GM18519 (cell line): ENCODE results near the gene CDC25B.
A peak's percentile ranks its signal among the peaks of the same experiment; 100 is the strongest.
"Not testable (repeated sequence)": the region's sequence is repeated elsewhere in the genome, so short reads cannot be mapped to it uniquely, and the experiment has no call there.

Experiments used
- ATAC-seq: cut with Tn5 transposase; IDR thresholded peaks from one replicate; pipeline ENCODE4 v1.9.1; 2021; ENCODE audit warnings: mild to moderate bottlenecking, moderate library complexity; ENCODE audit not compliant: unreplicated experiment, low FRiP score

The CDC25B gene

GRCh38 chr20:3784216-3784853, 11.8 kb upstream of the CDC25B start:
- ATAC-seq = no peak

DNA sequence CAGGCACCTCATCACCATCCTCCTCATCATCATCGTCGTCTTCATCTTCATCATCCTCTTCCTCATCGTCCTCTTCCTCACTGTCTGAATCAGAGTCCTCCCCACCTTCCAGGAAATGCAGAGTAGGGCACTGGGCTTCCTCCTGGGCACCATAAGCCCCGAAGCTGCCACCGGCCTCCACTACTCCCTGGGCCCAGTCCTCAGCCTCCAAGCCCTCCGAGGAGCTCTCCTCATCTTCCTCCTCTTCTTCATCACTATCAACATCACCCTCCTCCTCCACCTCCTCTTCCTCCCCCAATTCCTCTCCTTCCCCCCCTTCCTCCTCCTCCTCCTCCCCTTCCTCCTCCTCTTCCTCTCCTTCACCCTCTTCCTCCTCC, 11.3 kb upstream of the CDC25B start:
- ATAC-seq = no peak

- no peak for ATAC-seq
Measured at GRCh38 chr20:3785240-3786125, 10.6 kb upstream of the CDC25B start.

DNA sequence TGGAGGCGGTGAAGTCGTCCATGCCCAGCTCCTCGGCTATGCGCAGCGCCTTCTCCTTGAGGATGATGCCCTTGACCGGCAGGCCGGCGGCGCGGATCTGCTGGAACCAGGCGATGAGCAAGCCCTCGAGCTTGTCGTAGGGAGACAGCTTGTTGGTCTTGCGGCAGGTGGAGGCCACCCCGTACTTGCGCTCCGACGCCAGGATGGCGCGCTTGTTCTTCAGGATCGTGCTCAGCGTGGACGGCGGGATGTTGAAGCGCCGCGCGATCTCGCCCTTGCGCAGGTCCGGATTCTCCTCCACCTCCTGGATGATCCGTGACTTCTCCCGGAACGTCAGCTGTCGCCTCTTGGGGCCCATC, 10.0 kb upstream of the CDC25B start:
- ATAC-seq = peak; percentile 13

DNA sequence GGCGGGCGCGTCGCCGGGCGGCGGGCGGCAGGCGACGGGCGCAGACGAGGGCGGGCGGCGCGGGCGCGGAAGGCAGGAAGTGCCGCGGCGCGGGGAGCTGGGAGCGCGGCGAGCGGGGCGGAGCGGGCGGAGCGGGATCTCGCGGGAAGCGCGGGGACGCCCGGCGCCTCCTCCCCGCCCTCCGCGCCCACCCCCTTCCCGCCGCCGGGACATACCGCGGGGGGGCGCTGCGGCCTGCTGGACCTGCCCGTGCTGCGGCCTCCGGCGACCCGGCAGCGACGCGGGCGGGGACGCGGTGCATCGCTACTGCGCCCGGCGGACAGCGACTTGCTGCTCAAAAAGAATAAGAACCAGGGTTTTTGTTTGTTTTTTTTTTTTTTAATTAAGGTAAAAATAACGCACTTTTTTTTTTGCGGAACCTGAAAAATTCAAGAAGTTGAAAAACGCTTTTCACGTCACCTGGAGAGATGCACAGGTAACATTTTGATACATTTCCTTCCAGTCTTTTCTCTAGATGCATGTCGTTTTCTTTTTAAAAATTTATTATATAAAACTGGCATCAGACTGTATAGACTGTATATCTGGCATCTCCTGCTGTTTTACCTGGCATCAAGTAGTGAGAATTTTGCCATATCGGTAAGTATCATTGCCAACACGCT, 9.3 kb upstream of the CDC25B start, which contains the start of gene CENPB:
Gene CENPB, minus strand, starts transcription at position 76 of the 659 bp plus-strand sequence. CDS start 257 bp downstream, outside the sequence.
- ATAC-seq = peak; percentile 56

GRCh38 chr20:3787324-3788014, 8.6 kb upstream of the CDC25B start:
- no peak for ATAC-seq

DNA sequence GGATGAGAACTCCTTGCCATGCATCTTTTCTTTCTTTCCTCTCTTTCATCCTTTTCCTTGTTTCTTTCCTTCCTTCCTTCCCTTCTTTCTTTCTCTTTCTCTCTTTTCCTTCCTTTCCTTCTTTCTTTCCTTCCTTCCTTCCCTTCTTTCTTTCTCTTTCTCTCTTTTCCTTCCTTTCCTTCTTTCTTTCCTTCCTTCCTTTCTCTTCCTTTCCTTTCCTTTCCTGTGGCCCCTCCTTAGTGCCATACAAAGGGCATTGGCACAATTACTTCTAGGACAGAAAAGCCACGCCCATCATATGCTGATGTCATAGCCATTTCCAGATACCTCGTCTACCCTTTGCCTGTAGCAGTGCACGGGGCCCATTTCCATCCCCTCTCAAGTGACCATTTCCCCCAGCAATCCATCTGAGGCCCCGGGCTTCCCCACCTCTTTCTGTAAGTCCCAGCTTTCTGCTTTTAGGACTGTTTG, 7.4 kb upstream of the CDC25B start:
- ATAC-seq = no peak

- ATAC-seq = not testable (repeated sequence)
Measured at GRCh38 chr20:3789201-3789600, 6.9 kb upstream of the CDC25B start.

- not testable (repeated sequence) for ATAC-seq
Measured at GRCh38 chr20:3794168-3794567, 1.9 kb upstream of the CDC25B start.

DNA sequence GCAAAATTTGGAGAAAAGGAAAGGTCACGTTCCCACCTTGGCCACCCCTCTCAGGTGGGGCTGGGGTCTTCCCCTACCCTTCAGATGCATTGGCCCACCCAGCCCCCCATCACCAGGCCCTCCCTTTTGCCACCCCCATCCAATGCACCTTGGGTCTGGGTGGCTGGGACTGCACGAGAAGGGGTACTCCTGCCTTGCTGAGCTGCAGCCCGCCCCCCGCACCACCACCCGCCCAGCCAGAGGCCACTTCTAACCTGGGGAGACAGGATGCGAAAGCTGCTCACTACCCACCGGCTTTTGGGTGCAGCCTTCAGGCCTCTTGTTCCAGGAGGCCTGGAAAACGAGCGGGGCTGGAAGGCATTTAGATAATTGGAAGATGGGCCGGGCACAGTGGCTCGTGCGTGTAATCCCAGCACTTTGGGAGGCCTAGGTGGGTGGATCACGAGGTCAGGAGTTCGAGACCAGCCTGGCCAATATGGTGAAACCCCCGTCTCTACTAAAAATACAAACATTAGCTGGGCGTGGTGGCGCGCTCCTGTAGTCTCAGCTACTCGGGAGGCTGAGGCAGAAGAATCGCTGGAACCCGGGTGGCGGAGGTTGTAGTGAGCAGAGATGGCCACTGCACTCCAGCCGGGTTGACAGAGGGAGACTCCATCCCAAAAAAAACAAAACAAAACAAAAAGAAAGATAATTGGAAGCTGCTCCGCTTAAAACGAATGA, 1.2 kb upstream of the CDC25B start:
- no peak for ATAC-seq

DNA sequence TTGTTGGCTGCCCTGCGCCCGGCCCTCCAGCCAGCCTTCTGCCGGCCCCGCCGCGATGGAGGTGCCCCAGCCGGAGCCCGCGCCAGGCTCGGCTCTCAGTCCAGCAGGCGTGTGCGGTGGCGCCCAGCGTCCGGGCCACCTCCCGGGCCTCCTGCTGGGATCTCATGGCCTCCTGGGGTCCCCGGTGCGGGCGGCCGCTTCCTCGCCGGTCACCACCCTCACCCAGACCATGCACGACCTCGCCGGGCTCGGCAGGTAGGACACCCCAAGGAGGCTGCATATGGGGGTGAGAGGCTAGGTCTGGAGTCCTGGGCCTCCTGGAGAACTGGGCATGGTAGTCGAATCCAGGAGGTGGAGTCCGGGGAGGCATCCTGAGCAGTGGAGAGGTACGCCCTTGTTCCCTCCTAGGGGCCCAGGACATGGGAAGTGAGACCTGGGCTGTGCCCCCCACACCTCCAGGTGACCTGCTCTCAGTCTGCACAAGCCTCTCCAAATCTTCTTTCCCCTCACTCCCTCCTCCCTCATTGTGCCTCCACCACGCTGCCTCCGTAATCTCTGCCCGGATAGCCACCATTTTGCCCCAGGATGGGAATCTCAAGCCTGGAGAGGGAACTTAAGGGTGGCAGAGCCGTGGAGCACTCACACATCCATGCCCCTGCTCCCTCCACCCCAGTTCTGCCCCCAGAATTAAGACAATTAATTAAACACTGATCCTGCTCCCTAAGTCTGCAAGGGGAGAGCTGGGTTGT, 541 bp downstream of the CDC25B start:
- peak; percentile 4 for ATAC-seq

- ATAC-seq = no peak
Measured at GRCh38 chr20:3797226-3797545, 1.1 kb downstream of the CDC25B start.

GRCh38 chr20:3797592-3798372, 1.7 kb downstream of the CDC25B start:
- no peak for ATAC-seq

- ATAC-seq = no peak
Measured at GRCh38 chr20:3798373-3798768, 2.3 kb downstream of the CDC25B start.

DNA sequence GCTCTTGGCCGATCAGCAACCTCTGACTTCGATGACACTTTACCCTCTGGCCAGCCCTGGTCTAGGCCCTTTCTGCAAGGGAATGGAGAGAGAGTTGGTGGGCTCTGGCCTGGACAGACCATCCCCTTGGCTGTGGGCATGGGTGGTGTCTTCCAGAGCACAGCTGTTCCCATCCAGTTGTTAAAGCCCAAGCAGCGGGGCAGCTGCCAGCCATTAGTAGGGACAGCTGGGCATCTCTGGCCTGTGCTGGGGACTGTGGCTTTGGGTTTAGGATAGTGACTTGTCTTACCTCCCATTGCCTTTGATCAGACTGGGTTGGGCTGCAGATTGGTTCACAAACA, 2.8 kb downstream of the CDC25B start:
- no peak for ATAC-seq

- no peak for ATAC-seq
Measured at GRCh38 chr20:3800256-3800877, 4.3 kb downstream of the CDC25B start.

DNA sequence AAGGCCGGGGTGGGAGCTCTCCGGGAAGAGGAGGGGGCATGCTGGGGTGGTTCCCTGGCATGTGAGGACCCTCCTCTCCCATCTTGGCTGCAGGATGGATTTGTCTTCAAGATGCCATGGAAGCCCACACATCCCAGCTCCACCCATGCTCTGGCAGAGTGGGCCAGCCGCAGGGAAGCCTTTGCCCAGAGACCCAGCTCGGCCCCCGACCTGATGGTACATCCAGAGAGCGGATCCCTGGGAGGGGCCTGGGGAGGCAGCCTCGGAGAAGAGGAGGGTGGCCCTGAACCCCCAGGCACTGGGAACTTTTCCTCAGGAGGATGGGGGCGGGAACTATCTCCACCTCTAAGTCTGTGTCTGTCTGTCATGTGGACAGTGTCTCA, 4.8 kb downstream of the CDC25B start:
- ATAC-seq = no peak

- ATAC-seq = no peak
Measured at GRCh38 chr20:3801299-3801698, 5.2 kb downstream of the CDC25B start.
